Upper lobe of left lung (tissue), 4 donors: ENCODE measurements around the gene ZNF318.

Source experiments
- CTCF ChIP-seq, 6 experiments: fragments of 450-650 bp in 4 of 6; fragments of 200-600 bp in 2 of 6; sonication (generic) in 2 of 6; IDR thresholded peaks; one replicate each; pipeline ENCODE4 v1.5.1; 2016 to 2019; ENCODE audit warnings: antibody characterized with exemption in 6 of 6
- EP300 ChIP-seq, 4 donors: sonication (generic); formaldehyde crosslinking; IDR thresholded peaks; one replicate each; pipeline ENCODE4 v1.5.1; 2017; ENCODE audit warnings: antibody characterized with exemption in 4 of 4, control low read depth in 2 of 4
- POLR2A ChIP-seq, 4 donors: fragments of 450-650 bp; IDR thresholded peaks; one replicate each; pipeline ENCODE4 v1.5.1; 2016 to 2017; ENCODE audit warnings: antibody characterized with exemption in 4 of 4, mild to moderate bottlenecking in 2 of 4
- POLR2AphosphoS5 ChIP-seq, 2 donors: sonication (generic); formaldehyde crosslinking; IDR thresholded peaks; one replicate each; pipeline ENCODE4 v1.5.1; 2017; ENCODE audit warnings: antibody characterized with exemption in 2 of 2

- TF ChIP-seq CTCF (IDR thresholded peaks at IDR 0.05) (peak; percentile 22 to 65 (median 50)), POLR2A (IDR thresholded peaks at IDR 0.05) (no peak), POLR2AphosphoS5 (IDR thresholded peaks at IDR 0.05) (no peak), EP300 (IDR thresholded peaks at IDR 0.05) (no peak)
Measured at GRCh38 chr6:43334466-43335095, 34.9 kb downstream of the ZNF318 start.
